NCI-H526 treated with DMSO at 0.1 percent for 48 hours (cell line): ENCODE data around the gene AGBL5.

Experiments
- DNase-seq: peaks from one replicate; lab custom pipeline; 2025; lab: John Stamatoyannopoulos, UW

Gene AGBL5, protein sequence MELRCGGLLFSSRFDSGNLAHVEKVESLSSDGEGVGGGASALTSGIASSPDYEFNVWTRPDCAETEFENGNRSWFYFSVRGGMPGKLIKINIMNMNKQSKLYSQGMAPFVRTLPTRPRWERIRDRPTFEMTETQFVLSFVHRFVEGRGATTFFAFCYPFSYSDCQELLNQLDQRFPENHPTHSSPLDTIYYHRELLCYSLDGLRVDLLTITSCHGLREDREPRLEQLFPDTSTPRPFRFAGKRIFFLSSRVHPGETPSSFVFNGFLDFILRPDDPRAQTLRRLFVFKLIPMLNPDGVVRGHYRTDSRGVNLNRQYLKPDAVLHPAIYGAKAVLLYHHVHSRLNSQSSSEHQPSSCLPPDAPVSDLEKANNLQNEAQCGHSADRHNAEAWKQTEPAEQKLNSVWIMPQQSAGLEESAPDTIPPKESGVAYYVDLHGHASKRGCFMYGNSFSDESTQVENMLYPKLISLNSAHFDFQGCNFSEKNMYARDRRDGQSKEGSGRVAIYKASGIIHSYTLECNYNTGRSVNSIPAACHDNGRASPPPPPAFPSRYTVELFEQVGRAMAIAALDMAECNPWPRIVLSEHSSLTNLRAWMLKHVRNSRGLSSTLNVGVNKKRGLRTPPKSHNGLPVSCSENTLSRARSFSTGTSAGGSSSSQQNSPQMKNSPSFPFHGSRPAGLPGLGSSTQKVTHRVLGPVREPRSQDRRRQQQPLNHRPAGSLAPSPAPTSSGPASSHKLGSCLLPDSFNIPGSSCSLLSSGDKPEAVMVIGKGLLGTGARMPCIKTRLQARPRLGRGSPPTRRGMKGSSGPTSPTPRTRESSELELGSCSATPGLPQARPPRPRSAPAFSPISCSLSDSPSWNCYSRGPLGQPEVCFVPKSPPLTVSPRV

DNA sequence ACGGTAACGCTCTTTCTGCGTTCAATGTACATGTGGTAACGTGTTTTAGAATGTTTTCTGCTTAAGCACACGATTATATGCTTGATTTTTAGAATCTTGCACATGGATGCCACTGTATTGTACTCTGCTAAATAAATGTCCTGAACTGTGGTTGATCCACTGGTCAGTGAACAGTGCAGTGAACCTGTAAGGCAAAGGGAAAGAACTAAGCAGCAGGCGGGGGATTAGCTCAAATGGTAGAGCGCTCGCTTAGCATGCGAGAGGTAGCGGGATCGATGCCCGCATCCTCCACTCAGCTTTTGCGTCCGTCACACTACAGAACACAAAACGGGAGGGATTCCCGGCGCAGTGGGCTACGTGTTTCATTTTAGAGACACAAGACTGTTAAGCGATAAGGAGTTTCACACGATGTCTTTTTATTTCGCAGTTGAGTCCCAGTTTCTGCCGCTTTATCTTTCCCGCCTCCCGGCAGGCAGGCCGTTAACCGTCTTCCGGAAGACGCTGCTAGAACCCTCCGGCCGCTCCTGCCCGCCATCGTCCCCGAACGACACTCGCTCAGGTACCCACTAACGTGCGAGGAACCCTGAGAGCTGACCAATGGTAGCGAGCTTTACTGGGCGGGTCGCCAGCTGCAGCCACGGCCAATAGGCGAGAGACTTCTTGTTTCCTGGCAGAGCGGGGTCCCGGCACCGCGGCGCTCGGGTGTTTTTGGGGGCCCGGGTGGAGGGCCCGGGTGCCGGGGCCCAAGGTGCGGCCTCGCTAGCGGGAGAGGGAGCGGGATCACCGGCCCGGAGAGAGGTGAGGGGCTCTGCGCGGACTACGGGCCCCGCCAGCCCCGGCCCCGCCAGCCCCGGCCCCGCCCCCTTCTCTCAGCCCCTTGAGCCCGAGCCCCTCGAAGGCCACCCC lies at the start of gene AGBL5:
Gene AGBL5 (plus strand): TSS at position 673 of the 906 bp plus-strand sequence. CDS start 1,291 bp downstream, outside the sequence.
- DNase-seq: peak; percentile 94

GRCh38 chr2:27001950-27002349 lies 49.5 kb upstream of the AGBL5 start:
- DNase-seq: no peak

DNA sequence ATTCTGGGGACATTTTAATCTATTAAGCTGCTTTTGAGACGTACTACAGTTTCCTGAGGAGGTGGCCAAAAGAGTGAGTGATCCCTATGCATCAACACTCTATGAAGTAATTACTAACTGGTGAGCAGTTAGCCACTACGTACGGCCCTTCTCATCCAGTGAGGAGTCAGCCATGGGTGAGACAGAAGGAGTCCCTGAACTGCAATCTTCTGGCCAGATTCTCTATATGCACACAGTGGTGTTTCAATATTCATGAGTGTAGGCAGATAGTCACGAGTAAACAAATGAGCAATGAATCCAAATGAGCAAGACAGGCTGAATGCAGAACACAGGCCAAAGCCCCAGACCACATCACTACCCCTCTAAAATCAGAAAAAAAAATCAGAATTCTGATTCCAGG lies 48.5 kb upstream of the AGBL5 start:
- peak; percentile 62 for DNase-seq

GRCh38 chr2:27003857-27004256 lies 47.6 kb upstream of the AGBL5 start:
- DNase-seq: no peak

DNA sequence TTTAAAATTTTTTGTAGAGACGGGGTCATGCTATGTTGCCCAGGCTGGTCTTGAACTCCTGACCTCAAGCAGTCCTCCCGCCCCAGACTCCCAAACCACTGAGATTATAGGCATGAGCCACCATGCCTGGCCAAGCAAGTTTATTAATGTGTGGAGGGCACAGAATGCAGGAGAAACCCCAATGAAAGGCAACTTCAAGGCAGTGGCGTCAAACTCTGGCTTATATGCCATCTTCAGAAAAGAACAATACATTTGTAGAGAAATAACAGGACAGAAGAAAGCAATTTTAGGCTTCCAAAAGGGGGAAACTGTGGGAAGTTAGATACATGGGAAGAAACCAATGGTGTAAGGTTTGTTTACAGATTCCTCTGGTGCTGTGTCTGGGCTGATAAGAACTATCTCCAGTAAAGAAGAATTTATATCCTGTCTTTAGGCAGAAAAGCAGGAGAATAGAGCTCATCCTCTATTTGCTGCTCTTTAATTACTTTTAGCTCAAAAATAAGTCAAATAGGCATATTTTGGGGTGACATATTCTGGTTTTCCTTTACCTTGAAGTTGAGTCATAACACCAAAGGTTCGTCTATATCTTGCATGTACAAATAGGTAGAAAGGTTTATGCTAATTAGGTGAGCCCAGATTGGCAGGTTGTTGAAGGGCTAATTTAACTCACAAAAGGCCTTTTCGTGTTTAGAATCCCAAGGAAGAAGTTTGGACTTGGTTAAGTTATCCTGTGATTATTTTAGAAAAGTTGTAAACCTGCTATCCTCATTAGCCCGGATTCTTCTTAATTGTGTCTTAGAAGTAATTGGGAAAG lies 44.7 kb upstream of the AGBL5 start:
- DNase-seq: no peak

- DNase-seq: no peak
Observed at GRCh38 chr2:27007416-27008374, 43.8 kb upstream of the AGBL5 start.

- no peak for DNase-seq
Observed at GRCh38 chr2:27008678-27009077, 42.8 kb upstream of the AGBL5 start.

DNA sequence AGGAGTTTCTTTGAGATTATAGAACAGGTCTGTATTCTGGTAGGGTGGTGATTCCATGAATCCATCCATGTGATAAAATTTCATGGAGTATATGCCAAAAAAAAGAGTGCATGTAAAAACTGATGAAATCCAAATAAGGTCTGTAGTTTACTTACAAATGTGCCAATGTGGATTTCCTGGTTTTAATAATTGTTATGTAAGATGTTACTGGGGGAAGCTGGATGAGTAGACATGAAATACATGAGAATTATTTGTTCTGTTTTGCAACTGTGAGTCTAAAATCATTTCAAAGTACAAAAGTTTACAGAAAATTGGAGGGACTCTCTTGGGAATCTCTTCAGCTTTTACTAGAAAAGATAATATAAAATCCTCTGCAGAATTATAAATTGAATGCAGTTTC lies 42.4 kb upstream of the AGBL5 start:
- DNase-seq: no peak

- DNase-seq: no peak
Observed at GRCh38 chr2:27009716-27010115, 41.8 kb upstream of the AGBL5 start.

DNA sequence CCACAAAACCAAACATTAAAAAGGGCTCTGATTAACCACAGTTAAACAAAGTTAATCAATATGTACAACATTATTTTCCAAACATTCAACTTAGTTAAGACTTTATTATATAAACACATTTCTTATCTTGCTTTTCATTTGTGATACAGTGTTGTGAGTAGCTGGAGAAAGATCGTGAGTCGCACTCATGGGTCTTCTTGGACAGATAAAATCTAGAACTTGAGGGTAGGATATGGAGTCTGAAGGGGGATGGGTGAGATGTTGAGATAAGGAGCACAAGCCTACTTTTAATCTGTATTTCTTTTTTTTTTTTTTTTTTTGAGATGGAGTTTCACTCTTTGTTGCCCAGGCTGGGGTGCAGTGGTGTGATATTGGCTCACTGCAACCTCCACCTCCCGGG lies 41.3 kb upstream of the AGBL5 start:
- DNase-seq: no peak

GRCh38 chr2:27013738-27014137 lies 37.7 kb upstream of the AGBL5 start:
- DNase-seq: no peak

DNA sequence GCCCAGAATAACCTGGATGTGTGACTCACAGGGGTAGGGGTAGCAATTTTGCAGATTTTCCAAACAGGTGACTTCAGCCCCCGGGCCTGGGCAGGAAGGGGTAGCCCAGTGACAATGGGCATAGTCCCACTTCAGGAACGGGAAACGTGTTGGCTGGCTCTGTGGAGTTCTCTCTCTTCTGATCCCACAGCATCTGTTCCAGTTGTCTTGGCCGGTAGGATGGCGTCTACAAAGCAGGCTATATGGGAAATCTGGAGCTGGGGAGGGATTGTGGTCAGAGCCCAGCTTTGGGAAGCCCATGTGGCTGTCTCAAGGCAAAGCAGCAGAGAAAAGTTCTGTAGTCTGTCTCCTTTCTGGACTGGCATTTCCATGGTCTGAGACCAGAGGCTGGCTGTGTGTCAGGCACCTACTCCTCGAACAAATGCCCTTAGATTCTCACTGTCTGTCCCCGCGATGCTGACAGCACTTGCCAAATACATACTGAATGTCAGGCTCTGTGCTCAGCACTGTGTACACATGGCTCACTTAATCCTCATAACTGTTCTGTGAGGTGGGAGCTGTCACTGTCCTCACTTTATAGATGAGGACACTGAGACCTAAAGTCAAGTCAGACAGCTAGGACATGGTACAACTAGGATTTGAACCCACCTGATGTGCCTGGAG lies 36.6 kb upstream of the AGBL5 start:
- DNase-seq: no peak

DNA sequence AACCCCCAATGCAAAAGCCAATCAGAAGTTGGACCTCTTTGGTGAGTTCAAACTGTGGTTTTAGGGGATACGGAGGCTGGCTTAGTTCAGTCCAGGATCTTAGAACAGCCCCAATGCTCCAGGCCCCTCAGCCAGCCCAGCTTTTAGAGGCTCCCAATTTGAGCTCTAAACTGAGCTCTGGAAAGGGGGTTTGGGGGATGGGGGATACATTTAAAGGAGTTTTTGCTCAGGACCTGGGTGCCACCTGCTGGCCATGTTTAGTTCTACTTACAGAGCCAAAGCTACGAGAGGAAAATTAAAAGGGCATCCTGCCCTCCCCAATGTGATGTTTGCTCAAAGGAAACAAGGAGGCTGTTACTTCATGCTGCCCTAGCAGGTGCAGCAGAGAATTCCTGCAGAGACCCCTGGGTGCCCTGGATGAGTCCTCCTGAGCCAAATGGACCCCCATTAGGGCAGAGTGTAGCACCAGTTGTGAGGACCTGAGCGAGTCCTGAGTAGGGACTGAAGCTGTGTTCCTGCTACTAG lies 34.6 kb upstream of the AGBL5 start:
- DNase-seq: peak; percentile 19

GRCh38 chr2:27018142-27018541 lies 33.3 kb upstream of the AGBL5 start:
- DNase-seq: no peak

- DNase-seq: no peak
Observed at GRCh38 chr2:27019459-27019858, 32.0 kb upstream of the AGBL5 start.

DNA sequence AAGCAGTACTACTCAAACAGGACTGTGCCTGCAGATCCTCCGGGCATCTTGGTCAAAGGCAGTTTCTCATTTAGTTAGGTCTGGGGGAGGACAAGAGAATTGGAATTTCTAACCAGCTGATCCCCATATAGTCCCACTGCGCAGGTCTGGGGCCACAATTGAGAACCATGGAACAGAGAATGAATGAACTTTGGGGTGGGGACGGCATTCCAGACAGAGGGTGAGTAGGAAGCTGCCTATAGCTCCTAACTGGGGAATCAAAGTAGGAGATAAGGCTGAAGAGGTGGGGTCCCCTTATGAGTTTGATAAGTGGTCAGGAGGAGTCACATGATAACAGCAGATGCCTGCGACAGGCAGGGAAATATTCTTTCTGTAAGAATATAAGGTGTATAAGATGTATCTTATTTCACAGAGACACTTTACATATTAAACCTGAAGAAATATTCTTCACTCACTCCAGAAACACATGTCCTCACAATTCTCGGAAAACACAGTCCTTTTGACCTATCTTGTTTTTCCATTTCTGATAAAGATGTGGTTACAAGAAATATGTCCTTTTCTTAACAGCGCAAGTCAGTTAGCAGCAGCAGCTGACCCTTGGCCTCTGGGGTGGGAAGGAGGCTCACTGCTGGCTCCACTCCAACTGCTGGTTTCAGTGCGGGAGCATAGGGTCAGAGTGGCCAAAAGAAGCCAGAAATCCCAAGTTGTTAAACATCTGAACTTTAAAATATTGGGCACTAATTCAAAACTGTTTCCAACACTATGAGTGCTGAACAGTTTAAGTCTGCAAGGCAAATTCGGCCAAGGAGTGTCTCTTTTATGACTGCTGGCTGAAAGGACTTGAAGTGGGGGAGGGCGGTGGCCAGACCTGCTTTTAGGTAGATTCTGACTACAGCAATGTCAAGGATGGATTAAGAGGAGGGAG lies 31.3 kb upstream of the AGBL5 start:
- no peak for DNase-seq

DNA sequence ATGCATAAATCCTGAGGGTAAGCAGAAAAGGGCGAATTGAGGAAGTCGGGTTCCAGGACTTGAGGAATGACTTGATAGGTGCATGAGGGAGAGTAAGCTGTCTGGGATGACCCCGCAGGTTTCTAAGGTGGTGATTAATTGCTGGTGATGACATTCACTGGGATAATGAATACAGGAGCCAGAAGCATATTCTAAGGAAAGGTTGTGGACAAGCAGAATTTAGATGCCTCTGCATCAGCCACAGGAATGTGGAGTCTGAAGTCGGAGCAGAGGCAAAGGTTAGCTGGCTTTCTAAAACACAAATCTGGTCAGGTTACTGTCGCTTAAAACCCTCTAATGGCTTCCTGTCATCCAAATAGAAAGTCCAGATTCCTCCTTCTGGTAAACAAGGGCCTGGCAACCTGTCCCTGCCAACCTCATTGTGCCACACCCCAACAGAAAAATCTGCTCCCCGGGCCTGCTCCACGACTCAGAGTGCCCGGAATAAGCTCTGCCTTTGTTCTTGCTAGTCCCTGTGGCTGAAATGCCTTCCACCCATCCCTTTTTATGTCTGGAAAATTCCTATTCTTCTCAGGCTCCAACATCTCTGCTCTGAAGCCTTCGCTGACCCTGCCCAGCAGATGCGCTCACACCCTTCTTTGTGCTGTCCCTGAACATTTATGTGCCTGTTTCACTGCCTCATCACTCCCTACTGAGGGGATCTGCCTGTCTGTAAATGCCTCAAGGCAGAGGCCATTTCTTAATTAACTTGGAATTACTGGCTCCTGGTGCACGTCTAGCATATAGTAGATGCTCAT lies 30.0 kb upstream of the AGBL5 start:
- DNase-seq: no peak
